ENCODE measurements around the gene TCEANC.
"Not testable (repeated sequence)": the region's sequence is repeated elsewhere in the genome, so short reads cannot be mapped to it uniquely, and the experiment has no call there.

TCEANC gene

GRCh38 chrX:13622401-13622964 lies 30.5 kb upstream of the TCEANC start:
- POLR2A ChIA-PET, result no interaction called here
- no peak for TF ChIP-seq CTCF (IDR thresholded peaks at IDR 0.05; ENCODE audit: insufficient read depth, low read length, missing control alignments)
- CTCF ChIA-PET, result no interaction called here
- no peak overlapping the region for H3K4me3 ChIP-seq (ENCODE audit: low read depth, low read length)
- no peak for DNase-seq (ENCODE audit: low read depth, low spot score)

GRCh38 chrX:13627306-13627705 lies 25.6 kb upstream of the TCEANC start:
- H3K4me3 ChIP-seq (ENCODE audit: low read depth, low read length), result no peak overlapping the region
- POLR2A ChIA-PET, result no interaction called here
- CTCF ChIA-PET, result interaction anchor here (0.8 kb wide), 1 partner anchor 120 kb away, joined by 3 read pairs; no protein-coding TSS in a partner anchor
- no peak for TF ChIP-seq CTCF (IDR thresholded peaks at IDR 0.05; ENCODE audit: insufficient read depth, low read length, missing control alignments)
- no peak for DNase-seq (ENCODE audit: low read depth, low spot score)

- CTCF ChIA-PET; POLR2A ChIA-PET; H3K4me3 ChIP-seq (ENCODE audit: low read depth, low read length); DNase-seq (ENCODE audit: low read depth, low spot score): not testable (repeated sequence)
Observed at GRCh38 chrX:13637224-13637623, 15.7 kb upstream of the TCEANC start.

GRCh38 chrX:13638021-13638420 lies 14.9 kb upstream of the TCEANC start:
- no peak for DNase-seq (ENCODE audit: low read depth, low spot score)
- ChIA-PET CTCF (no interaction called here), POLR2A (no interaction called here)
- no peak for TF ChIP-seq CTCF (IDR thresholded peaks at IDR 0.05; ENCODE audit: insufficient read depth, low read length, missing control alignments)
- no peak overlapping the region for H3K4me3 ChIP-seq (ENCODE audit: low read depth, low read length)

GRCh38 chrX:13638826-13639225 lies 14.1 kb upstream of the TCEANC start:
- H3K4me3 ChIP-seq (ENCODE audit: low read depth, low read length), result no peak overlapping the region
- POLR2A ChIA-PET, result no interaction called here
- DNase-seq (ENCODE audit: low read depth, low spot score), result no peak
- CTCF ChIA-PET, result no interaction called here
- TF ChIP-seq CTCF (IDR thresholded peaks at IDR 0.05; ENCODE audit: insufficient read depth, low read length, missing control alignments), result no peak

- POLR2A ChIA-PET; H3K4me3 ChIP-seq (ENCODE audit: low read depth, low read length); DNase-seq (ENCODE audit: low read depth, low spot score): not testable (repeated sequence)
- CTCF ChIA-PET, result interaction anchor here (0.8 kb wide), 1 partner anchor 135 kb away, joined by 4 read pairs; no protein-coding TSS in a partner anchor
Observed at GRCh38 chrX:13641684-13642083, 11.3 kb upstream of the TCEANC start.

- ChIA-PET POLR2A (interaction anchor here (1.1 kb wide), 1 partner anchor 670 kb away, joined by 3 read pairs; no protein-coding TSS in a partner anchor), CTCF (interaction anchor here (0.5 to 5.6 kb wide), 17 partner anchors 8 to 832 kb away, joined by 3 to 64 read pairs (median 3); partner anchors contain the start of genes OFD1 and TRAPPC2)
- TF ChIP-seq CTCF (IDR thresholded peaks at IDR 0.05; ENCODE audit: insufficient read depth, low read length, missing control alignments), result no peak
- no peak overlapping the region for H3K4me3 ChIP-seq (ENCODE audit: low read depth, low read length)
- no peak for DNase-seq (ENCODE audit: low read depth, low spot score)
Observed at GRCh38 chrX:13645464-13646153, 7.3 kb upstream of the TCEANC start.

Data from AG04449 (cell line).